ENCODE data around the gene SHISA3.

The SHISA3 gene

DNA sequence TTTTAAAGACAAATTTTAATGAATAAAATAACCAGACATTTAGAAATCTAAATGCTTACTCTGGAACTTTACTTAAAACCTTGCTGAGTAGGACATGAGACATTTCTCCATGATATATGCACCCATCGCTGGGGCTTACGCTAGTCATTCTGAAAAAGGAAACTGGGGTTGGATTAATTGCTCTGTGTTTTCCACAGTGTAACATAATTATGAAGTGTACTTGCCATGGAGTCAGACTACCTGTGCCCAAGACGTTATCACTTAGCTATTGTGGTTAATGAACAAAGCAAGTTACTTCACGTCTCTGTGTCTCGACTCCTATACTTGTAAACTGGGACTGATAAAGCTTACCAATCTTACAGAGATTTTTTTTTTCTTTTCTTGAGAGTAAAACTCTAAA, 47.8 kb downstream of the SHISA3 start:
- DNase-seq (ENCODE audit: low read depth), result no peak

DNA sequence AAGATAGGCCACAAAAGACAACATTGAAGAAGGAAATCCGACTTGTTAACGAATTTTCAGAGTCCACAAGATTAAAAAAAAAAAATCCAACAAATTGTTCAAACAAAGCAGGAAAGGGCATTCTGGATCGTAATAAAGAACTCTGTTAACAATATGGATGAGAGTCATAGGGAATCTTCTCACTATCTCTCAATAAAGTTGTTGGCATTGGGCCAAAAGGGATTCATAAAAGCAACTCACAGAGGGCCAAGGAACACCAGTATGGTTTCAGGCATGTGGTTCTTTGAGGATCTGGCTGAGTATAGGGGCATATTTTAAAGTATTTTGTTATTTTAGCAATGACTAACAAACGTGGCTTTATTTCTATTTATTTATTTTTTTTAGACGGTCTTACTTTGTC, 49.5 kb downstream of the SHISA3 start:
- no peak for DNase-seq (ENCODE audit: low read depth)

Data from amniotic epithelial cell (primary cell).